GM21381 (cell line): ENCODE measurements around the gene CYP3A4.
"Not testable (repeated sequence)": the region's sequence is repeated elsewhere in the genome, so short reads cannot be mapped to it uniquely, and the experiment has no call there.

Source experiments
- ATAC-seq: cut with Tn5 transposase; IDR thresholded peaks from one replicate; pipeline ENCODE4 v1.9.1; 2021; ENCODE audit warnings: mild to moderate bottlenecking, moderate library complexity; ENCODE audit not compliant: unreplicated experiment

CYP3A4 gene

DNA sequence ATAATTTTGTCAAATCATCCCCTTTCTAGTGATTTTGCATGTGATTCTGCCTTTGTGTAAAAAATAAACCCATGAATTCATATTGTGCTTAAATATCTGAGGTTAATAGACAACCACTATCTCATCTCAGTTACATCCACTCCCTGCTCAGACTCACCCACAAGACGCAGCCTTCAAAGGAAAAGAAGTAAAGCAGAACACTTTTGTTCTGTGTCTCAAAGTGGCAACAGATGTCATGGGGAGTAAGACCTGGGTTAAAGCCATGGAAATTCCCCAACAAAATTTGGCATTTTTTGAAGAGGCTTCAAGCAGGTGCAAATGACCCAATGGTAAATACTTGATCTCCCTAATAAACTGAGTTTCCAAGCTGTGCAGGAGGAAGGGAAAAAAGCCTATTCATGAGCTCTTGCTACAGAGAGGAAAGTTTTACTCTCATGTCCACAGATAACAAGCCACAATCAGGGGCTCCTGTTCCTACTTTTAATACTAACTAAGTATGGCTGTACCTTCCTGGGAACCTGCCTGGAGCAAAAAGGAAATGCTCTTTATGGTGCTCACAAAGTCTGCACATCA, 53.7 kb downstream of the CYP3A4 start:
- ATAC-seq = no peak

DNA sequence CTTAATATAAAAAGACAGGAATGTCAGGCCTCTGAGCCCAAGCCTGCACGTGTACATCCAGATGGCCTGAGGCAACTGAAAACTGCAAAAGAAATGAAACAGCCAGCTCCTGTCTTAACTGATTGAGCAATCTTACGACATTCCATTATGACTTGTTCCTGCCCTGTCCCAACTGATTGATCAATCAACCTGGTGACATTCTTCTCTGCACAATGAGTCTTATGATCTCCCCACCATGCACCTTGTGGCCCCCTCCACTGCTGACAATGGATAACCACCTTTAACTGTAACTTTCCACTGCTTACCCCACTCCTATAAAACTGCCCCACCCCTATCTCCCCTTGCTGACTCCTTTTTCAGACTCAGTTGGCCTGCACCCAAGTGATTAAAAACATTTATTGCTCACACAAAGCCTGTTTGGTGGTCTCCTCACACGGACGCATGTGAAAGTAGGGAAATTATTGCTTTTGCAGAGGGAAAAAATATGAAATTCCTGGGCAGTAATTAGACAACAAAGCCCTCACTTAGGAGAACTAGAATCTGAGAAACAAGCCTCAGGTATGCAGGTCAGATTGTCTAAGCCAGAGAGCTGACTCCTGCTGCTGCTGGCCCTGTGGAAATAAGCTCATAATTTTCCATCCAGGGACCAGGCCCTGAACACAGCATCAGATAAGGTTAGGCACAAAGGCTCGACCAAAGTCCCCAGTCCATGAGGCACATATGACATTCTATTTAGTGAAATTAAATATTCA, 54.3 kb downstream of the CYP3A4 start:
- no peak for ATAC-seq

DNA sequence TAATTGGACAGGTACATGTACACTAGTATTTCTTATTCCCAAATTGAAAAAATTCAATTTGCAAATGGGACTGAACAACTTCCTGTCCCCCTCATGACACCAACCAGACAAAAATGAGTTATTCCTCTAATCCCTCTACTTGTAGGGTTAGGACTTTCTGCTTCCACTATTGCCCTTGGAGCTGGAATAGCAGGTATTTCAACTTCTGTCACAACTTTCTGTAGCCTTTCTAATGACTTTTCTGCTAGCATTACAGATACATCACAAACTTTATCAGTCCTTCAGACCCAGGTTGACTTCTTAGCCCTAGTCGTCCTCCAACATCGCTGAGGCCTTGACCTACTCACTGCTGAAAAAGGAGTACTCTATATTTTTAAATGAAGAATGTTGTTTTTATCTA, 55.4 kb downstream of the CYP3A4 start:
- no peak for ATAC-seq

DNA sequence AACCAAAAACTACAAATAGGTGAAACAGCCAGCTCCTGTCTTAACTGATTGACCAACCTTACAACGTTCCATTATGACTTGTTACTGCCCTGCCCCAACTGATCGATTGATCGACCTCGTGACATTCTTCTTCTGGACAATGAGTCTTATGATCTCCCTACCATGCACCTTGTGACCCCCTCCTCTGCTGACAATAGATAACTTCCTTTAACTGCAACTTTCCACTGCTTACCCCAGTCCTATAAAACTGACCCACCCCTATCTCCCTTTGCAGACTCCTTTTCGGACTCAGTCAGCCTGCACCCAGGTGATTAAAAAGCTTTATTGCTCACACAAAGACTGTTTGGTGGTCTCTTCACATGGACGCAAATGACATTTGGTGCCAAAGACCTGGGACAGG, 60.8 kb downstream of the CYP3A4 start:
- ATAC-seq = not testable (repeated sequence)

DNA sequence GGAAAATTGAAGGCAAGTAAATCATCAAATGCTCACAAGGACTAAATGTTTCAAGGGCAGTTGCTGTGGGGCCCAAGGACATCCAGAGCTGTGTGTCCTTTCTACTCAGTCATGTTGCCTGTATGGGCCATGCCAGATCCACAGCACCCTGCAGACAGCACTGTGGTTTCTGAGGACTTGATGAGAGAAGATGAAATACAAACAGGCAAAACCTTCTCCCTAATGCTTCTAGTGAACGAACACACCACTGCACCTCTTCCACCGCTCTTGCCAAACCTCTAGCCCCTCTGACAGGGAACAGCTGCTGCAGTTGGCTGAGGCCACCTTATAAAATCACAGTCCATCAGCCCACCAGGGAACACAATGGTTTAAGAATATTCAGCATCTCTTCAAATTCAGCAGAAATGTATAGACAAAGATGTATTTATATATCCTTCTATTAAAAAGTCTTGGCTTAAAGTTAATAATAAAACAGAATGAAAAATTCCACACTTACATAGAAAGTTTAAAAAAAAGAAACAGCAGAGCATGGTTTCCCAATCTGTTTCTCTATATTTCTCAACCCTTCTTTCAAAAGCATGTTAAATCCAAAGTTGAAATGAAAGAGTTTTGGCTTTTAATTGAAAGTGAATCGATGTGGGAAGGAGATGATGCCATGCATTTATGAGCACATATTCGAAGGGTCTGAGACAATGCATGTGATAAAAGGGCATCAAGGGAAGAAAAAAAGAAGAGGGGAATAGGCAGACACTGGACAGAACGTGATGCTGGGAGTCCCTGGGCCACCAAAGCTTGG, 63.0 kb downstream of the CYP3A4 start:
- no peak for ATAC-seq

DNA sequence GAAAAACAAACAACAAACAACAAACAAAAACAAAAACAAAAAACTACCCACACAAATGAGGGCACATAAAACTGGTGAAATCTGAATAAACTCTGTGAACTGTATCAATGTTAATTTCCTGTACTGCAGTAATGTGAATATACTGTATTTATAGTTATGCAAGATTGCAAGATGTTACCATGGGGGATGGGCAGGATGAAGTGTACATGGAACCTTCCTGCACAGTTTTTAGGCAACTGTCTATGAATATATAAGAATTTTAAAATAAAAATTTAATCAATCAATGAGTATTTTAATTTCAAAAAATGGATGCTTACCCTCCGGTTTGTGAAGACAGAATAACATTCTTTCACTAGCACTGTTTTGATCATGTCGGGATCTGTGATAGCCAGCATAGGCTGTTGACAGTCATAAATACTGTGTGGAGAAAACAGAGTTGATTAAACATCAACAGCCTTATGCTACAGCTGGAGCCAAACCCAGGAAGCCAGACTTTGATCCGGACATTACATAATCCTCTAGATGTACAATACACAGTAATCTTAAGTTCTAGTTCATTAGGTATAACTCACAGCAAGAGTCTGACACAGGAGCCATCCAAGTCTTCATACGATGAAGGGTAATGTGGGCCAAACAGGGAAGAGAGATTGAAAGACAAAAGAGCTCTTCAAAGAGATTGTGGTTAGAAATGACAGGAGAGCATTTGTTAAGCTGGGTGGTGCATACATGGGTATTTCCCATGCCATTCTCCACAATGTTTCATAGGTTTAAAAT, 63.8 kb downstream of the CYP3A4 start:
- no peak for ATAC-seq

DNA sequence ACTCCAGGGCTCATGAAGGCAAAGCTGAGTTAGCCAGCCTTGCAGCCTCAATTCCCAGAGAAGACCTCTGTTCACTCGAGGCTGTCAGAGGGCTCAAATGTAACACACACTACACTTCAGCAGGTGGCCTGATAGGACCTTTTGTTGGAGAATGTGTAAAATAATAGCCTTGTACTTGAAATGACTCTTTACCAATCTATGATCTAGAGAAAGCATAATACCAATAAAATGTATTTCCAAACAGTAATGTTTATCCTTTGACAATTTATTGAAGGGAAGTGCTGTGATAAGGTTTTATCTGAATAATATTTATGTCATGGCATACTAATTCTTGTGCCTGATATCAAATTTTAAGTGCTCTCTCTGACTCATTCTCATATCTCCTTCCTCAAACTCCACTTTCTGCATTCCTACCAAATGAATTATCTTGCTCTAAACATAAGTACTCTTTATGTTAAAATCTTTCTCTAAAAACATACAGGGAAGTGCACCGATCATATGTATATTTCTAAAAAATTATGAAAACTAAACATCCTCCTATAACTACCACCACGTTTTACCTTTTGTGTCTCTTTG, 69.9 kb downstream of the CYP3A4 start:
- ATAC-seq = no peak

DNA sequence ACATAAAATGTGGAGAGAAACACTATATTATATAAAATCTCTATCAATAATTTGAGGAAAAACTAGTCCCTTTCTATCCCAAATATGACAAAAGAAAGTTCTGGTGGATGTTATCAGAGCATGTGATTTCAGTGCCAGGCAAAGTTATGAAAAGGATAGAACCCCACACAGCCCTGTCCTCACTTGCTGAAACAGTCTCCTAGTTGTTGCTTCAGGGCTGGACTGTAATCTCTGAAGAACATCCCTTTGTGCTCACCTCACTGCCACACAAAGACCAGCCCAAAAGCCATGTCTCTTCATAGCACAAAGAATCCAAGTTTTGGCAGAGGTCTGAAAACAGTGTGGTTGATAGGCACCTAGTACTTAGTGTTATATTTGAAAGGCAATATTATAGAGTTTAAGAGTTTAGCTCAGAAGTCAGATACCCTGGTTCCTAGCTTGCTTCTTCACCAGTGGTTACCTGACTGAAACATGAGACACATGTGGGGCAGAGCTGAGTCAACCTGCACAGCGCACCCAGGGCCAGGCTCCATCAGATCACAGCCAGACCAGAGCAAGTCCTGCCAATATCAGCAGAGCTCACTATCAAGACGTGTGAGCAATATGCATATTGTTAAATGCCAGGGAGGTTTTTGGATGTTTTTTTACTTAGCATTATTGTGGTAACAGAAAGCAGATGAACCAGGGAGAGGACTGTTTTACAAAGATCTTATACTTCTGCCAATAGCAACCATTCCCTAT, 74.0 kb downstream of the CYP3A4 start:
- no peak for ATAC-seq

DNA sequence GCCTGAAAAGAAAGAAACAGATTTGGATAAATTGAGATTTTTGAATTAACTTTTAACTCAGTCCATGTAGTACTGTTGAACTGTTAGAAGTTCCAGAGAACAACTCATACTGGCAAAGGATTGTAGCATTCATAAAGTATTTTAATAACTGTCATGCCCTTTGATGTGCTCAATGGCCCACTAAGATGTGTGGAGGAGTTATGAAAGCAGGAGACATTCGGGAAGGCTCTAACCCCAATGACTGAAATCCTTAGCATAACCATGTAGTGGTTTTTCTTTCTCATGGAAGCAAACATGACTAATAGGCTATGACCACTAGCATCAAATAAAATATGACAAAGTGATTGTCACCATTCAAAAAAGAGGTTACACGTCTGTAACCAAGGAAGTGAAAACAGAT, 74.7 kb downstream of the CYP3A4 start:
- no peak for ATAC-seq

DNA sequence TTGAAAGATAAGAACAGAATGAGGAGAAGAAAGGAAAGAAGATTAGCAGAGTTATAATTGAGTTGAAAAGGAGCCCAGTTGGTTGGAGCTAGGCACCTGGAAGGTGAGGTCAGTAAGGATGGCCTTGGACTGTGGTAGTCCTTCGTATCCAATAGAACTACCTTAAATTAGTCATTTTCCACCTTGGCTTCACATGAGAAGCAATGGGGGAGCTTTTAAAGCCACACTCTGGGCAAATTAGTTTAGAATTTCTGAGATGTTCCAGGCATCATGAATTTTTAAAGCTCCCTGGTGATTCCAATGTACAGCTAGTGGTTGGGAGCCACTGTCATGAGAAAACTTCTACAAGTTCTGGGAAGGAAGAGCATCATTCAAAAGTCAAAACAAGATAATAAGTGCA, 76.9 kb downstream of the CYP3A4 start:
- no peak for ATAC-seq
